K562 (cell line): Measurements from ENCODE around the gene ELSPBP1. TPM values are rescaled to one million over a fixed set of nuclear protein-coding genes. Genes with fewer than 3 reads are reported as not detected.
A peak's percentile ranks its signal among the peaks of the same experiment; 100 is the strongest.

ENCODE experiments used
- CBX1 ChIP-seq: sonication (generic); IDR thresholded peaks from 2 replicates; pipeline ENCODE4 v1.6.1; 2016; ENCODE audit warnings: antibody characterized with exemption, low read depth, mild to moderate bottlenecking
- CBX3 ChIP-seq, 2 experiments: IDR thresholded peaks; 1 replicate in 1 of 2; 2 replicates in 1 of 2; pipeline ENCODE4 v1.6.1; 2012; ENCODE audit warnings: inconsistent platforms in 2 of 2, low read length in 2 of 2, borderline replicate concordance in 1 of 2, control low read depth in 1 of 2
- DPF2 ChIP-seq: fragments of 450-650 bp; IDR thresholded peaks from 2 replicates; pipeline ENCODE4 v1.6.1; 2016
- HDGF ChIP-seq: fragments of 450-650 bp; IDR thresholded peaks from 2 replicates; pipeline ENCODE4 v1.6.1; 2016
- HMBOX1 ChIP-seq: sonication (generic); IDR thresholded peaks from 2 replicates; pipeline ENCODE4 v1.6.1; 2016
- NONO ChIP-seq, 2 experiments: fragments of 200-400 bp in 1 of 2; fragments of 450-650 bp in 1 of 2; formaldehyde crosslinking in 1 of 2; IDR thresholded peaks; 2 replicates each; pipeline ENCODE4 v1.6.1; 2017; ENCODE audit warnings: low read depth in 2 of 2, mild to moderate bottlenecking in 2 of 2, moderate library complexity in 2 of 2, low read length in 1 of 2
- NR2C1 ChIP-seq, 2 experiments: fragments of 450-650 bp; IDR thresholded peaks; 2 replicates each; pipeline ENCODE4 v1.6.1; 2017; ENCODE audit warnings: mild to moderate bottlenecking in 2 of 2, antibody characterized with exemption in 1 of 2, inconsistent platforms in 1 of 2, missing compliant biosample characterization in 1 of 2, missing genetic modification characterization in 1 of 2
- POLR2B ChIP-seq: fragments of 450-650 bp; IDR thresholded peaks from 2 replicates; pipeline ENCODE4 v1.6.1; 2018; ENCODE audit warnings: low read depth; ENCODE audit not compliant: partially characterized antibody
- RAD21 ChIP-seq, 2 experiments: fragments of 250-450 bp in 1 of 2; fragments of 450-650 bp in 1 of 2; sonication (Bioruptor Pico) in 1 of 2; formaldehyde crosslinking in 1 of 2; IDR thresholded peaks in 1 of 2; conservative IDR thresholded peaks in 1 of 2; 2 replicates each; pipeline versions ENCODE4 v1.4.0 to v1.8.0; 2020 to 2022; ENCODE audit warnings: mild to moderate bottlenecking in 2 of 2, moderate library complexity in 1 of 2
- SUPT5H ChIP-seq: fragments of 450-650 bp; IDR thresholded peaks from 2 replicates; pipeline ENCODE4 v1.6.1; 2016
- THAP12 ChIP-seq: fragments of 250-450 bp; sonication (Bioruptor Pico); IDR thresholded peaks from 2 replicates; pipeline ENCODE4 v1.9.0; 2021; ENCODE audit warnings: mild to moderate bottlenecking, inconsistent platforms
- ZBTB12 ChIP-seq: fragments of 250-450 bp; sonication (Bioruptor Pico); IDR thresholded peaks from 2 replicates; pipeline ENCODE4 v1.4.0; 2020
- ZNF232 ChIP-seq: sonication (generic); formaldehyde crosslinking; IDR thresholded peaks from 2 replicates; pipeline ENCODE4 v1.8.0; 2022; ENCODE audit warnings: mild to moderate bottlenecking, missing genetic modification reagents
- polyA plus RNA-seq, 8 experiments: library from polyadenylated mRNA; depleted of rRNA in 4 of 8; stranded (reverse) in 5 of 8; unstranded in 3 of 8; fragments of >200 nt; fragmentation: Nextera tagmentation in 2 of 8; fragmentation: Illumina TruSeq in 1 of 8; extraction: Ambion mirVana in 2 of 8; extraction: Trizol in 1 of 8; gene quantifications; 2 replicates each; pipeline versions ENCODE4 v1.2.1 to v1.2.3, GENCODE V29; 2011 to 2014; ENCODE audit warnings: inconsistent platforms in 1 of 8, missing spikeins in 1 of 8
- total RNA-seq, 7 experiments: library from RNA; depleted of rRNA in 6 of 7; stranded (reverse); fragments of >200 nt in 6 of 7; fragmentation: Illumina TruSeq in 2 of 7; extraction: Trizol in 2 of 7; gene quantifications; 2 replicates each; pipeline versions ENCODE4 v1.2.1 to v1.2.3, GENCODE V29; 2011 to 2021; ENCODE audit warnings: low replicate concordance in 1 of 7

ELSPBP1 gene
- total and polyA plus RNA-seq, 9 of the 15 experiments (the other 6 are each of a cell fraction or from before 2014, with no cell fraction given) = not detected

GRCh38 chr19:48006762-48007161 is 12.3 kb downstream of the ELSPBP1 start (continued):
- no peak for TF ChIP-seq POLR2B
- TF ChIP-seq HDGF = no peak
- TF ChIP-seq THAP12 (CRISPR knock-in tag) = 0 out of 2 replicates have a peak, but pooled peaks have one; percentile 37
- no peak for TF ChIP-seq ZNF232
- TF ChIP-seq ZBTB12 = no peak
- peak; percentile 50; the same call in 1 of the 2 replicates for TF ChIP-seq CBX1
- 0 out of 4 replicates have a peak, but pooled peaks of 1 of the 2 experiments have one; percentile 5 for TF ChIP-seq RAD21 (CRISPR knock-in tag; conservative IDR thresholded peaks at IDR 0.05 in 1 of 2, IDR thresholded peaks at IDR 0.05 in 1 of 2)
- no peak for TF ChIP-seq NR2C1 (IDR thresholded peaks at IDR 0.05)
- no peak for TF ChIP-seq NR2C1 (tag; IDR thresholded peaks at IDR 0.05)
- no peak for TF ChIP-seq SUPT5H
- no peak for TF ChIP-seq HMBOX1
- TF ChIP-seq NONO (IDR thresholded peaks at IDR 0.05; ENCODE audit: low read depth in 2 of 2, low read length in 1 of 2) = no peak
- TF ChIP-seq DPF2 = no peak
- peak in 1 of 2 experiments; percentile 30; a peak in 1 of 3 replicates for TF ChIP-seq CBX3 (IDR thresholded peaks at IDR 0.05; ENCODE audit: borderline replicate concordance in 1 of 2, low read length in 2 of 2)
